ENCODE results near the gene PRB2.

DNA sequence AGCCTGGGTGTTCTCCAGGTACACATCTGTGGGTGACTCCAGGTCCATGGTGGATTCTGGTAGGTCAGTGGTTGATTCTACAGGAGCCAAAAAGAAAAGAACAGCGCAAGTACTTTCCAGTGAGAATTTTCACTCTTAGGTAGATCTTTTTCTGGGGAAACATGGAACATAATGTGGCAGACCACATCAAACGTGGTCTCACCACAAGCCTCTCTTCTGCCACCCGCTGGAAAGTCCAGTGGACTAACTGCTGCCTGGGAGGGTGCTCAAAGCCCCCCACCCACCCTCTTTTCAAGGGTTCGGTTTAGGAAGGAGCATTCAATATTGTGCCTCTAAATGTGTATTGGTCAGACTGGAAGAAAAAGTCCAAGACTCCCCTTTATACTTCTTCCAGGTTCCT is 36.1 kb upstream of the PRB2 start:
- TF ChIP-seq, protein P1, sequence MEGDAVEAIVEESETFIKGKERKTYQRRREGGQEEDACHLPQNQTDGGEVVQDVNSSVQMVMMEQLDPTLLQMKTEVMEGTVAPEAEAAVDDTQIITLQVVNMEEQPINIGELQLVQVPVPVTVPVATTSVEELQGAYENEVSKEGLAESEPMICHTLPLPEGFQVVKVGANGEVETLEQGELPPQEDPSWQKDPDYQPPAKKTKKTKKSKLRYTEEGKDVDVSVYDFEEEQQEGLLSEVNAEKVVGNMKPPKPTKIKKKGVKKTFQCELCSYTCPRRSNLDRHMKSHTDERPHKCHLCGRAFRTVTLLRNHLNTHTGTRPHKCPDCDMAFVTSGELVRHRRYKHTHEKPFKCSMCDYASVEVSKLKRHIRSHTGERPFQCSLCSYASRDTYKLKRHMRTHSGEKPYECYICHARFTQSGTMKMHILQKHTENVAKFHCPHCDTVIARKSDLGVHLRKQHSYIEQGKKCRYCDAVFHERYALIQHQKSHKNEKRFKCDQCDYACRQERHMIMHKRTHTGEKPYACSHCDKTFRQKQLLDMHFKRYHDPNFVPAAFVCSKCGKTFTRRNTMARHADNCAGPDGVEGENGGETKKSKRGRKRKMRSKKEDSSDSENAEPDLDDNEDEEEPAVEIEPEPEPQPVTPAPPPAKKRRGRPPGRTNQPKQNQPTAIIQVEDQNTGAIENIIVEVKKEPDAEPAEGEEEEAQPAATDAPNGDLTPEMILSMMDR (IDR thresholded peaks at IDR 0.05) = no peak
- no peak for TF ChIP-seq POLR2A (IDR thresholded peaks at IDR 0.05)
